ENCODE measurements around the gene GFPT1.

GFPT1 gene

GRCh38 chr2:69291004-69291650 lies 95.9 kb downstream of the GFPT1 start:
- DNase-seq (ENCODE audit: low read depth in 2 of 2) = no peak

DNA sequence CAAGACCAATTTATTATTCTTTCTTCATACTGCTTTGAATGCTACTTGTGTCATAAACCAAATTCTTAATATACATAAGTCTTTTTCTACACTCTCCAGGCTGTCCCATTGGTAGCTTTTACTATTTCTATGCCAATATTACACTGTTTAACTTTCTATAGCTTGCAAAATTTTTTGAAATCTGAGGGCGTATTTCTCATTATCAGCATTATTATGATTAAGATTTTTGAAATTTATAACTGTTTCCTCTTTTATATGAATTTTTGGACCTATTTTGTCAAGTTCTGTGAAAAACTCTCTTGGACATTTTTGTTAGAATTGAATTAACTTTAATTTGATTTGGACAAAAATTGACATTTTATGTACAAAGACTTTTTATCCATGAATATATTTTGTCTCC lies 98.6 kb downstream of the GFPT1 start:
- no peak for DNase-seq (ENCODE audit: low read depth in 2 of 2)

DNA sequence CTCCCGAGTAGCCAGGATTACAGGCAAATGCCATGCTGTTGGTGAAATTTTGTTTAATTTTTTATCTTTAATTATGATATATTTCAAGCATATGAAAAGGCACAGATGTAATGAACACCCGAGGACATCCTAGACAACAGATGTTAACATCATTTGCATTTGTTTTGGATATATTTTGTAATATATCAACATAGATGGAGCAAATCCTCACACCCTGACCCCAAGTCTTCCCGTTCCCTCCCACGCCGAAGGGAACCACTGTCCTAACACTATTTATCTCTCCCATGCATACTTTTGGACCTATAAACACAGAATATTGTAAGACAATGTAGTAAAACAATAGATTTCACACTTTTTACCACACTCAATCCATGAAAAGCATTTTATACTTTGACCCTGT lies 99.5 kb downstream of the GFPT1 start:
- DNase-seq (ENCODE audit: low read depth in 2 of 2) = no peak

- no peak for DNase-seq (ENCODE audit: low read depth in 2 of 2)
These were observed 101.6 kb downstream of the GFPT1 start for GRCh38 chr2:69285379-69285894.

- no peak for DNase-seq (ENCODE audit: low read depth in 2 of 2)
These were observed 106.1 kb downstream of the GFPT1 start for GRCh38 chr2:69280796-69281412.

DNA sequence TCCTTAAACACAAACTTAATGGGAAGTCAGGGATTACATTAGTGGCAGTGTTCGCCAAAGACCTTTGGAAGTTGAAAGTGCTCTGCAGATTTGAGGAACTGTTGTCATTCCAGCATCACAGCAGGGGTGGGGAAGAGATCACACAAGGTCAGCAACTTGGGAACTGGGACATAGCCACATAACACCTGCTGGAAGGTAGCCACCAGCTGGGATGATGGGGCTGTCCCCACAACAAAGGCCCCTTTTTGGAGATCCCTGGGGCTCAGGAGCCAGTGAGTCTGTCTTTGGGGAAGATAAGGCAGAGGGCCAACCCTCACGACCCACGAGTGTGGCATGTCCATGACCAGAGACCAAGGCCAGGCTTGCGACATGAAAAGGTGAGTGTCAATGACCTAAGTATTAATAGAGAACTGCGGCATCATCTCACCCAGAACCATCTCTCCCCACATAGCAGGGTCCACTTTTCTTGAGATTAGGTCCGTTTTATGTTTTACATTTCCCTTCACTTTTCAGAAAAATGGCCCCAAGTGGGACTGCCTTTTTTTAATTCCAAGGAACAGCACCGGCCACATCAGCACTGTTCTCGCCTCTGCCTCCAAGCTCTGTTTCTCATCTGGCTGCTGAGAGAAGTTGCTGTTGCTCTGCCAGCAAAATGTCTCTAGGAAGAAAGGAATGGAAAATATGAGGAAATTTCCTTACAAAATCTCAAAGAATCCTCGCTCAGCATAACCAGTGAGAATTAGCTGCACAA lies 106.9 kb downstream of the GFPT1 start:
- no peak for DNase-seq (ENCODE audit: low read depth in 2 of 2)

DNA sequence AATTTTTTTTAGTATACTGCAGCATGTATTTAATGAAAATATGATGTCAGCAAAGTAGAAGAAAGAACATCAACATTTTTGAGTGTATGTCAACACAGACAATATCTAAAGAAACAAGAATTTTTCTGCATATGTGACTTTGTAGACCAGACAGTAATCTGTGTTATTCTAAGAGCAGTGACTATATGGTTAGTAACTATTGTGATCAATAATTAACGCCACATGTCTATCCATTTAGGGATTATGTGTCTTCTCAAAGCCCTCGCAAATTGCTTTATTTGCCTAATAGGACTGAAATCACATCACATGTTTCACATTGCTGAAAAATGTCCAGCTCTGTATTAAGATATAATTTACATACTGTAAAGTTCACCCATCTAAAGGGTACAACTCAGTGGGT lies 107.8 kb downstream of the GFPT1 start:
- no peak for DNase-seq (ENCODE audit: low read depth in 2 of 2)

- DNase-seq (ENCODE audit: low read depth in 2 of 2) = no peak
These were observed 108.7 kb downstream of the GFPT1 start for GRCh38 chr2:69278366-69278765.

DNA sequence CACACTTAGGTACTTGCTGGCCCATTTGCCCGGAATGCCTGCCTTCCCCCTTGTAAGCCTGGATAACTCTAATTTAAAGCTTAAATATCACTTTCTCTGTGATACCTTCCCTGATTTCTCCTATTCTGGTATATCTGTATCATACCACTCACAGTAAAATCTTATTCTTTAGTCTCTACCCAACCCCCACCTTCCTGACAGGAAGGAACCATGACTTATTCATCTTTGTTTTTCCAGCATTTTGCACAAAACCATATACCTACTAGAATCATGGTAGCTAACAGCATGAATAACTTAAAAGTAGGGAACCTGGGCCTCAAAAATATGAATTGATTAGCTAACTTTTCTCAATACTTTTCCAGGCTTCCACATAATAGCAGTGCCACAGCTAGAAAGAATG lies 111.5 kb downstream of the GFPT1 start:
- no peak for DNase-seq (ENCODE audit: low read depth in 2 of 2)

DNA sequence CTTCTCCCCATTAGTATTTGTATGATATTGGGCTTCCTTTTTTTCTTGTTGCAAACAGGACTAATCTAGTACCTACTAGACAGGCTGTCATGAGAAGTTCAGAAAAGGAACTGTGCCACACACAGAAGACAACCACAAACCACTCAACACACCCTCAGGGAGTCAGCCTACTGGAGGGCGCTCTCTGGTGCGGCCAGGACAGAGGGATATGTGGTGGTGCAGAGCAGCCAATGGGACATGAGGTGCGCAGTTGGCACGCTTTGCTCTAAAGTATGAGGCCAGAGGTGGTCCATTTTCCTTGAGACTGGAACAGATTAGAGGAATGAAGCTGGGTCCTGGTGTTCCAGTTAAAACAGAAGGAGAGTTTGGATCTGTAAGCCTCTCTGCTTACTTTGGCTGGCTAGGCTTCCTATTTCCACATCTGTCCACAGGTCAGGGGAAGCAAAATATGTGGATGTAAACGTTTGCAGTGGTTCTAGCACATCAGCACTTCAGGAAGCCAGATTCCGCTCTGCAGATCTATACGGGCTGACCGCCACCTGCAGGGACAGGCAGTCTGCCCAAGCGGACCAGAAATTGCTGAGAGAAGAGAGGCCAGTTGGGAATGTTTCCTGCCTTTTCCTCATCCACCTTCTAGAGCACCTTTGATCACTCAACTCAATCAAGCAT lies 114.1 kb downstream of the GFPT1 start:
- no peak for DNase-seq (ENCODE audit: low read depth in 2 of 2)

GRCh38 chr2:69271831-69272257 lies 115.2 kb downstream of the GFPT1 start:
- DNase-seq (ENCODE audit: low read depth in 2 of 2) = no peak
